Right hindlimb (tissue), 1 donor: ENCODE measurements around the gene ZFY.

Source experiments
- DNase-seq: peaks from one replicate; pipeline ENCODE4 v3.0.0-alpha.2; 2018

Gene ZFY

GRCh38 chrY:2934861-2935715, at the start of gene ZFY:
TSS of gene ZFY (plus strand) at chrY:2935381. CDS start at chrY:2953937, 18,556 bp downstream.
- DNase-seq: peak; percentile 67

DNA sequence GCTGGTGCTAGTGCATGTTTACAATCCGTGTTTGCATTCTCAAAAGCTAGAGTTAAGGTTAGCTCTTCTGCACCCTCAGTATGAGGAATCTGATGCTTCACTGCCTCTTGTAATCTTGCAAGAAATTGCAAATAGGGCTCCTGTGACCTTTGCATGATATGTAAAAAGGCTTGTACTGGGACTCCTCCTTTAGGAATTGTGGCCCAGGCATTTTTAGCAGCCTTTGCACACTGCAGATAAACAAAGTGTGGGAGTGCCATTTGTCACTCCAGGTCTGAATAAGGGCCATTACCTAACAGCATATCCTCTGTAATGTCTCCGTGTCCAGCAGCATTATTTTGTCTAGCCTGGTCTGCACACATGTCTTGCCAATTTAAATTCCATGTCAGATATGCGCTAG, 49.3 kb upstream of the ZFY start:
- no peak for DNase-seq

GRCh38 chrY:2887386-2887785, 47.8 kb upstream of the ZFY start:
- DNase-seq: no peak

DNA sequence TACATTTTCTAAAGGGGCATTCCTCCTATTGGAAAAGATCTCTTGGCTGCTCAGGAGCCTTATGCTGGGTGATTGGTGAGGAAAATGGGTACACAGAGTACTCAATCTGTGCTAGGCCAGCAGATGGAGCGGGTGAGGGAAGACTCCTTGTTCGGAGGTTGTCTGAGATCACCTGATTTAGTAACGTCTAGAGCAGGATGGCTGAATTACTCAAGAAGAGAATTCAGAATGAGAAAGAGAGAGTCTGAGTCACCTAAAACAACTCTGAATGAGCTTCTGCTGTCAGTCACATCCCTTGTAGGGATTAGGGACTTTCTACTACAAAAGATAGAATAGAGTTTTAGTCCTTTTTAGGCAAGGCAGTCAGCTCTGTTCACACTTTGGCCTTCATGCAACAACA, 47.2 kb upstream of the ZFY start:
- no peak for DNase-seq

GRCh38 chrY:2893471-2893870, 41.7 kb upstream of the ZFY start:
- no peak for DNase-seq

GRCh38 chrY:2896050-2896449, 39.1 kb upstream of the ZFY start:
- DNase-seq: no peak

- DNase-seq: no peak
These were observed 27.8 kb upstream of the ZFY start for GRCh38 chrY:2907356-2907755.

- no peak for DNase-seq
These were observed 21.9 kb upstream of the ZFY start for GRCh38 chrY:2913066-2913815.

- peak; percentile 22 for DNase-seq
These were observed 1.1 kb upstream of the ZFY start for GRCh38 chrY:2934078-2934477.

GRCh38 chrY:2935716-2936435, 695 bp downstream of the ZFY start:
- peak; percentile 93 for DNase-seq

DNA sequence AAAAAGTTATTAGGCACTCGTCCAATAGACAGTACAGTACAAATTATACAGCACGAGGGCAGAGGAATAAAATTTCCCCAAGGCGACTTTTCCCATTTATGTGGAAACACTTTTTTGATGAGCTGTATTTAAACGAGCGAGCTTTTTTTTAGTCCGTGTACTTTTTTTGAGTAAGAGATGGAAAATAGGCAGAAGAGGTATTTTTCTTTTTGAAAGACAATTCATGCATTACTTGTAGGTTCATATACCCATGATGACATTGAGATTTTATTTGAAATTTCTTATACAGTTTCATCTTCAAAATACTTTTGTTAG, 1.2 kb downstream of the ZFY start:
- no peak for DNase-seq

DNA sequence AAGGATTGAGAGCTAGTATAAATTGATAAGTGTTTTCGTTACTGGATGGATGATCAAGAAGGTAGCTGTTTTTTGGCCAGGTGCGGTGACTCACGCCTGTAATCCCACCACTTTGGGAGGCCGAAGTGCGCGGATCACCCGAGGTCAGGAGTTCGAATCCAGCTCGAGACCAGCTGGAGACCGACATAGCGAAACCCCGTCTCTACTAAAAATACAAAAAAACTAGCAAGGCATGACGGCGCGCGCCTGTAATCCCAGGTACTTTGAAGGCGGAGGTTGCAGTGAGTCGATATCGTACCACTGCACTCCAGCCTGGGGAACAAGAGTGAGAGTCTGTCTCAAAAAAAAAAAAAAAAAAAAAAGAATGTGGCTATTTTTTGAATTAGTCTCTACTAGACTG, 2.0 kb downstream of the ZFY start:
- no peak for DNase-seq

GRCh38 chrY:2949590-2950252, 14.5 kb downstream of the ZFY start:
- DNase-seq: no peak

- no peak for DNase-seq
These were observed 15.5 kb downstream of the ZFY start for GRCh38 chrY:2950655-2951054.

DNA sequence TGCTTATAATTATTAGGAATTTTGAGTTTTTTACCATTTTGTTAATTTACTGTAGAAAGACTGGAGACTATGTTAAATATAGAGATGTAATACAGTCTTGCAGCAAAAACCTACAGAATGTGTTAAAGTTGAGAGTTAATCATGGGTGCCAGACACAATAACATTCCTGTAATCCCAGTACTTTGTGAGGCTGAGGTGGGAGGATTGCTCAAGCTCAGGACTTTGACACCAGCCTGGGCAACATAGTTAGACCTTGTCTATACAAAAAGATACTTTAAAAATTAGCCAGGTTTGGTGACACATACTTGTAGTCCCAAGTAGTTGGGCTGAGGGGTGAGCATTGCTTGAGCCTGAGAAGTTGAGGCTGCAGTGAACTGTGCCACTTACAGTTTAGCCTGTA, 17.7 kb downstream of the ZFY start:
- DNase-seq: no peak

GRCh38 chrY:2954735-2955134, 19.6 kb downstream of the ZFY start:
- DNase-seq: no peak

GRCh38 chrY:2955561-2955960, 20.4 kb downstream of the ZFY start:
- DNase-seq: no peak

DNA sequence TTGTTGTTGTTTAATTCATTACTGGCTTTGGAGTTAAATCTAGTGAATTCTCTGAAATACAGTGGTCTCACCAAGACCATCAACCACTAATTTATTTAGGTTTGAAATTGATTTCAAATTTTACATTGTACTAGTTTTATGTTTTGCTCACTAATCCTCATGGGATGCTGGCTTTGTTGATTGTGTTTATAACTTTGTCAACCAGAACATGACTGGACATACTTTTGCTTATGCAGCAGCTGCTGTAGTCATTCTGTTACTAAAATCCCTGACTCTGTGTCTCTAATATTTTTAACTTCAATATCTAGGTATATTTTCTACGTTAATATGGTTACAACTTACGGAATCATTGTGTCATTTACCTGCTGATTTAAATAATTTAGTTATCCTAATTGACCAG, 26.9 kb downstream of the ZFY start:
- no peak for DNase-seq

GRCh38 chrY:2964814-2965213, 29.6 kb downstream of the ZFY start:
- no peak for DNase-seq

DNA sequence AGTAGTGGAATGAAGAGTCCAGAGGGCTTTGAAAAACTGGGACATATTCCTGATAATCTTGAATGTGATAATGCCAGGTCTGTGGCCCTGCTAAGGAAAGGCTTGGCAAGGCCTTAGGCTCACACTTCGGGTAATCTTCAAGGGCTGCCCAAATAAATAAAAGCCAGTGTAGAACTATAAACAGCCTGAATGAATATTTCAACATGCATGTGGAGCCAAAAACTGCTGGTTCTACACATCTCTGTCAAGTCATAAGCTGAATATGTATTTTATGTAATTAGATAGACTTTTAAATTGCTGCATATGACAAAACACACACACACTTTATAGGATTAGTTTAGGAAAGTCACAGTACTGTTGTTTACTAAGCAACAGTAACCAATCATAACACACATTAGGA, 30.4 kb downstream of the ZFY start:
- no peak for DNase-seq

- no peak for DNase-seq
These were observed 34.4 kb downstream of the ZFY start for GRCh38 chrY:2969561-2969960.

GRCh38 chrY:2972708-2973107, 37.5 kb downstream of the ZFY start:
- DNase-seq: no peak

DNA sequence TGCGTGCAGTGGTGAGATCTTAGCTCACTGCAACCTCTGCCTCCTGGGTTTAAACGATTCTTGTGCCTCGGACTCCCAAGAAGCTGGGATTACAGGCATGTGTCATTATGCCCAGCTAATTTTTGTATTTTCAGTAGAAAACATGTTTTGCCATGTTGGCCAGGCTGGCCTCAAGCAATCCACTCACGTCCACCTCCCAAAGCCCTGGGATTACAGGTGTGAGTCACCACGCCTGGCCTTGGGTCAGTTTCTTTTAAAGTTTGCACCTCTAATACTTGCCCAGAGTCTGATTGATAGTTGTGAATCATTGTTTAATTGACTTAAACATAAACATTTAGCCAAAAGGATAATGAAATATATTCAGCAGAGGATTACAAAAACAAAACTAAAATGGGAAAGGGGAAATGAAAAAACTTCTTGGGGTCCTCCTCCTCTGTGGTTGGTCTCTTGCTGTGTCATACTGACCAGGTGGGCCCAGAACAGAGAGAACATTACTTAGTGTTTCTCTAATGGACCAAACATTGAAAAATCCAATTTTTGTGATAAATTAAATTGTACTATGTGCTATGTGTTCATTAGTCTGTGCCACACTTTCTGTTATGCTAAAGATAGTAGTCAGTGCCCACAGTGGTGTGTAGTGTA, 38.0 kb downstream of the ZFY start:
- no peak for DNase-seq
